K562 (cell line): ENCODE data around the gene CRYBG1.

ENCODE experiments used
- CTCF ChIP-seq, 3 experiments: IDR thresholded peaks in 2 of 3; conservative IDR thresholded peaks in 1 of 3; 2 replicates each; pipeline ENCODE4 v1.5.1; 2011 to 2012; ENCODE audit warnings: low read length in 3 of 3, mild to moderate bottlenecking in 3 of 3, control low read depth in 2 of 3, improper control_type of control experiment in 1 of 3, inconsistent platforms in 1 of 3, low read depth in 1 of 3, mixed read lengths in 1 of 3, moderate library complexity in 1 of 3; ENCODE audit not compliant: insufficient read depth in 2 of 3
- GABPA ChIP-seq: fragments of 200-800 bp; sonication (Bioruptor generic); conservative IDR thresholded peaks from 2 replicates; pipeline ENCODE4 v1.6.1; 2016; ENCODE audit warnings: low read depth, missing genetic modification characterization, missing compliant biosample characterization
- MYC ChIP-seq, 2 experiments: fragments of 250-450 bp in 1 of 2; sonication (Bioruptor Pico) in 1 of 2; IDR thresholded peaks; 2 replicates each; pipeline versions ENCODE4 v1.5.1 to v1.6.1; 2012 to 2021; ENCODE audit warnings: low read depth in 2 of 2, borderline replicate concordance in 1 of 2, improper control_type of control experiment in 1 of 2, low read length in 1 of 2, mild to moderate bottlenecking in 1 of 2, moderate library complexity in 1 of 2
- NFIC ChIP-seq: fragments of 450-650 bp; IDR thresholded peaks from 2 replicates; pipeline ENCODE4 v1.6.1; 2017; ENCODE audit warnings: mild to moderate bottlenecking, inconsistent platforms
- RAD21 ChIP-seq, 2 experiments: fragments of 250-450 bp in 1 of 2; fragments of 450-650 bp in 1 of 2; sonication (Bioruptor Pico) in 1 of 2; formaldehyde crosslinking in 1 of 2; IDR thresholded peaks in 1 of 2; conservative IDR thresholded peaks in 1 of 2; 2 replicates each; pipeline versions ENCODE4 v1.4.0 to v1.8.0; 2020 to 2022; ENCODE audit warnings: mild to moderate bottlenecking in 2 of 2, moderate library complexity in 1 of 2
- RB1 ChIP-seq: fragments of 450-650 bp; IDR thresholded peaks from 2 replicates; pipeline ENCODE4 v1.6.1; 2017; ENCODE audit warnings: low read depth, mild to moderate bottlenecking
- RFX5 ChIP-seq: IDR thresholded peaks from 2 replicates; pipeline ENCODE4 v1.6.1; 2011; ENCODE audit warnings: low read depth, mild to moderate bottlenecking, improper control_type of control experiment, low read length
- SAP30 ChIP-seq: fragments of 200-600 bp; sonication (generic); IDR thresholded peaks from 2 replicates; pipeline ENCODE4 v1.6.1; 2012; ENCODE audit warnings: borderline replicate concordance, low read depth, mild to moderate bottlenecking, moderate library complexity, low read length, control low read depth, inconsistent platforms; ENCODE audit not compliant: insufficient read depth, poor library complexity, severe bottlenecking
- TF ChIP-seq, protein P1 (sequence below): sonication (generic); formaldehyde crosslinking; IDR thresholded peaks from 2 replicates; pipeline ENCODE4 v1.8.0; 2023; ENCODE audit warnings: mild to moderate bottlenecking, missing genetic modification reagents

GRCh38 chr6:106474466-106474865 is 113.9 kb downstream of the CRYBG1 start:
- TF ChIP-seq RFX5, result no peak
- no peak for TF ChIP-seq SAP30
- TF ChIP-seq NFIC, result no peak
- no peak for TF ChIP-seq CTCF (IDR thresholded peaks at IDR 0.05 in 2 of 3, conservative IDR thresholded peaks at IDR 0.05 in 1 of 3; ENCODE audit: insufficient read depth in 2 of 3, low read depth in 1 of 3, low read length in 3 of 3)
- TF ChIP-seq RAD21 (CRISPR knock-in tag; conservative IDR thresholded peaks at IDR 0.05 in 1 of 2, IDR thresholded peaks at IDR 0.05 in 1 of 2), result no peak
- TF ChIP-seq, protein P1, sequence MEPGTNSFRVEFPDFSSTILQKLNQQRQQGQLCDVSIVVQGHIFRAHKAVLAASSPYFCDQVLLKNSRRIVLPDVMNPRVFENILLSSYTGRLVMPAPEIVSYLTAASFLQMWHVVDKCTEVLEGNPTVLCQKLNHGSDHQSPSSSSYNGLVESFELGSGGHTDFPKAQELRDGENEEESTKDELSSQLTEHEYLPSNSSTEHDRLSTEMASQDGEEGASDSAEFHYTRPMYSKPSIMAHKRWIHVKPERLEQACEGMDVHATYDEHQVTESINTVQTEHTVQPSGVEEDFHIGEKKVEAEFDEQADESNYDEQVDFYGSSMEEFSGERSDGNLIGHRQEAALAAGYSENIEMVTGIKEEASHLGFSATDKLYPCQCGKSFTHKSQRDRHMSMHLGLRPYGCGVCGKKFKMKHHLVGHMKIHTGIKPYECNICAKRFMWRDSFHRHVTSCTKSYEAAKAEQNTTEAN (CRISPR knock-in tag), result no peak
- TF ChIP-seq RB1, result no peak
- no peak for TF ChIP-seq GABPA (tag)
- TF ChIP-seq MYC (IDR thresholded peaks at IDR 0.05; ENCODE audit: low read depth, low read length), result no peak
- no peak for TF ChIP-seq MYC (CRISPR knock-in tag; IDR thresholded peaks at IDR 0.05; ENCODE audit: borderline replicate concordance, low read depth)
